Progenitor cell of endocrine pancreas (in vitro differentiated cells): Measurements from ENCODE around the gene STXBP2. TPM values are rescaled to one million over a fixed set of nuclear protein-coding genes. Genes with fewer than 3 reads are reported as not detected.

ENCODE experiments used
- DNase-seq: peaks from one replicate; pipeline ENCODE4 v3.0.0; 2021; ENCODE audit warnings: low spot score; ENCODE audit not compliant: unreplicated experiment
- H3K27ac Mint-ChIP-seq: 2 replicates; pipeline ENCODE4 v1.8.0; 2021; ENCODE audit warnings: mild to moderate bottlenecking, moderate library complexity, mixed read lengths
- H3K27me3 Mint-ChIP-seq: 2 replicates; pipeline ENCODE4 v1.8.0; 2021; ENCODE audit warnings: mixed read lengths
- H3K36me3 Mint-ChIP-seq: 2 replicates; pipeline ENCODE4 v1.8.0; 2022; ENCODE audit warnings: mixed read lengths; ENCODE audit not compliant: insufficient read depth
- H3K4me1 Mint-ChIP-seq: 2 replicates; pipeline ENCODE4 v1.8.0; 2021; ENCODE audit warnings: low read depth, mixed read lengths
- H3K4me3 Mint-ChIP-seq: 2 replicates; pipeline ENCODE4 v1.8.0; 2021; ENCODE audit warnings: low read depth, mild to moderate bottlenecking, moderate library complexity, mixed read lengths
- H3K9me3 Mint-ChIP-seq: 2 replicates; pipeline ENCODE4 v1.8.0; 2021; ENCODE audit warnings: low read depth, mixed read lengths
- CTCF ChIP-seq: fragments of 200-600 bp; sonication (generic); IDR thresholded peaks from one replicate; pipeline ENCODE4 v1.5.0; 2021; ENCODE audit warnings: antibody characterized with exemption, mild to moderate bottlenecking; ENCODE audit not compliant: unreplicated experiment
- total RNA-seq: library from RNA; stranded (reverse); gene quantifications from 2 replicates; pipeline ENCODE4 v1.2.1, GENCODE V29; 2021

STXBP2 gene
- total RNA-seq, 1 donor from 2014 or later: 141 TPM

GRCh38 chr19:7646426-7646700 lies 9.5 kb downstream of the STXBP2 start:
- Mint-ChIP-seq H3K4me3 (no peak overlapping the region), H3K9me3 (no peaks in the 10 kb centered on the region), H3K36me3 (peaks cover 3% of the 10 kb centered on the region), H3K4me1 (no peaks in the 10 kb centered on the region), H3K27ac (no peak overlapping the region), H3K27me3 (peaks cover 4% of the 10 kb centered on the region)
- DNase-seq: no peak
- TF ChIP-seq CTCF: no peak

- peaks cover under 1% of the 10 kb centered on the region for H3K4me1 Mint-ChIP-seq
- H3K27me3 Mint-ChIP-seq: peaks cover 7% of the 10 kb centered on the region
- H3K36me3 Mint-ChIP-seq: peaks cover 3% of the 10 kb centered on the region
- H3K4me3 Mint-ChIP-seq: no peak overlapping the region
- H3K9me3 Mint-ChIP-seq: no peaks in the 10 kb centered on the region
- DNase-seq: no peak
- no peak for TF ChIP-seq CTCF
- no peak overlapping the region for H3K27ac Mint-ChIP-seq
Measured at GRCh38 chr19:7647156-7647555, 10.2 kb downstream of the STXBP2 start.

- peaks cover 14% of the 10 kb centered on the region for H3K27me3 Mint-ChIP-seq
- peaks cover 6% of the 10 kb centered on the region for H3K4me1 Mint-ChIP-seq
- peak overlapping the region; percentile 64 for H3K27ac Mint-ChIP-seq
- no peak for DNase-seq
- H3K9me3 Mint-ChIP-seq: no peaks in the 10 kb centered on the region
- TF ChIP-seq CTCF: no peak
- H3K36me3 Mint-ChIP-seq: peaks cover 3% of the 10 kb centered on the region
- H3K4me3 Mint-ChIP-seq: no peak overlapping the region
Measured at GRCh38 chr19:7648265-7649014, 11.5 kb downstream of the STXBP2 start.

GRCh38 chr19:7650148-7650547 lies 13.2 kb downstream of the STXBP2 start:
- Mint-ChIP-seq H3K9me3 (no peaks in the 10 kb centered on the region), H3K4me1 (peaks cover 6% of the 10 kb centered on the region), H3K36me3 (peaks cover 3% of the 10 kb centered on the region), H3K27me3 (peaks cover 22% of the 10 kb centered on the region), H3K27ac (no peak overlapping the region), H3K4me3 (no peak overlapping the region)
- TF ChIP-seq CTCF: no peak
- no peak for DNase-seq

GRCh38 chr19:7652061-7652641 lies 15.2 kb downstream of the STXBP2 start:
- DNase-seq: peak; percentile 90
- Mint-ChIP-seq H3K9me3 (no peaks in the 10 kb centered on the region), H3K4me1 (peaks cover 6% of the 10 kb centered on the region), H3K36me3 (no peaks in the 10 kb centered on the region), H3K27me3 (peaks cover 30% of the 10 kb centered on the region), H3K27ac (peak overlapping the region; percentile 82), H3K4me3 (peak overlapping the region; percentile 59)
- TF ChIP-seq CTCF: peak; percentile 99
